ENCODE results near the gene ST6GAL1. TPM values are rescaled to one million over a fixed set of nuclear protein-coding genes. Genes with fewer than 3 reads are reported as not detected.
A peak's percentile ranks its signal among the peaks of the same experiment; 100 is the strongest.

ST6GAL1 gene
- total and polyA plus RNA-seq, 4 experiments from 2014 or later, result 165 to 232 (median 197) TPM

DNA sequence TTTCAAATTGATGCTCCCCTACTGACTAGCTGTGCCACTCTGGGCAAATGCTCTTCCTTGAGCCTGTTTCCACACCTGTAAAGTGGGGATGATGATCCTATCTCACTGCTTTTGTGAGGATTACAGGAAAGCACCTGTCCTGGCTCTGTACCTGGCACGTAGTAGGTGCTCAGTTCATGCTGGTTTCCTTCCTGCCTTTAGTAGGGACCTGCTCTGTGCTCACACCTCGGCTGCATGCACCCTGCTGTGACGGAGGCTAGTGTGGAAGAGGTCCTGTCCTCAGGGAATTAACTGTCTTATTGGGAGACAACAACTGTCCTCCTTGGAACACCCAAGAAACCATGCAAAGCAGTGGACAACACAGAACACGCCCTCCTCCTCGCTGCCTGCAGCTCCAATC lies 147.2 kb downstream of the ST6GAL1 start:
- no peaks in the 10 kb centered on the region for H3K27me3 Mint-ChIP-seq
- peaks cover 59% of the 10 kb centered on the region for H3K36me3 ChIP-seq (ENCODE audit: insufficient read depth, low read length)
- H3K9me3 ChIP-seq (ENCODE audit: control insufficient read depth in 1 of 2, low read length in 2 of 2), result no peaks in the 10 kb centered on the region
- peaks cover 48 to 59% of the 10 kb centered on the region in 2 donors for H3K36me3 Mint-ChIP-seq
- peak overlapping the region in 2 of 7 donors; percentile 29 to 87 for H3K27ac Mint-ChIP-seq
- peaks cover 1 to 11% (median 3%) of the 10 kb centered on the region in 4 donors for H3K4me1 Mint-ChIP-seq
- no peaks in the 10 kb centered on the region for H3K4me1 ChIP-seq (ENCODE audit: insufficient read depth, low read length)
- H3K4me3 ChIP-seq (ENCODE audit: low read length in 2 of 2), result no peak overlapping the region
- intact Hi-C loops (cut with micrococcal nuclease), result no loop called here
- no peak overlapping the region for H3K4me3 Mint-ChIP-seq
- no peak overlapping the region for H3K27ac ChIP-seq (ENCODE audit: low read depth, low read length)
- H3K27me3 ChIP-seq (ENCODE audit: insufficient read depth, low read length), result no peaks in the 10 kb centered on the region
- ChIA-PET POLR2A (ENCODE audit: partially characterized antibody) (no interaction called here), CTCF (ENCODE audit: partially characterized antibody) (interaction anchor here (1.6 kb wide), 1 partner anchor 62 kb away, joined by 3 read pairs; the partner anchor contains the start of gene RPL39L)
- no peak for DNase-seq
- no peaks in the 10 kb centered on the region for H3K9me3 Mint-ChIP-seq

DNA sequence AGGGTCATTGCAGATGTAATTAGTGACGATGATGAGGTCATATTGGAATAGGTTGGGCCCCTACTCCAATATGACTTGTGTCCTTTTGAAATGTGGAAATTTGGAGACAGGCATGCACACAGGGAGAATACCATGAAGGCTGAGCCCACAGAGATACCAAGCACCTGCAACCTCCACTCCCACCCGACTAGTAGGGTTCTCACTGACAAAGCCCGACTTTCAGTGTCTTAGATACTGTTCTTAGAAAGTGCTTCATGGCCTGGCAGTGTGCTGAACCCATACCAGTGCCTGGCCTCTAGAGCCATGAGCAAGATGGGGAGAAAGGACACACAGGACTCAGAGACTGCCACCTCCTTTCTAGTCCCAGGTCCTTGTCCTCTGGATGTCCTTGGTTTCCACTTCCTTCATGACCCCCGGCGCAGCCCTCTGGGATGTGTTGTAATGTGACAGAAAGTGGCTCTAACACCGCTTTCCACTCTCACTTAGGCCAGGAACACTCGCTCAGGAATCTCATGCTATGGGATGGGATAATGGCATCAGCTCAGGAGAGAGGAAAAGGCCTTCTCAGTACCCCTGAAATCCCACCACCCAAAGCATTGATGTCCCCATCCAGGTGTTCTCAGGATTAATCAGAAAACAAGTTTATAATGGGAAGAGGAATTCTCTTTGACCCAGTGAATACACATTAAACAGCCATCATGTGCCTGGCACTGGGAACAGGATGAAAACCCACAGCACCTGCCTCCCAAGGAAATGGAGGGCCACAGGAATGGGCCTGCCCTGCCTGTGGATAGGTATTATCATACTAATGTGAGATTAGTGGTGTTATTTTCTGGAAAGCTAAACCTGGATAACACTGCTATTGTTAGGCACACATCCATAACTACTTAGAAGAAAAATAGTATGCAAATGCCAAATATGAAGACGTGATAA lies 149.0 kb downstream of the ST6GAL1 start:
- Histone ChIP-seq H3K9me3 (ENCODE audit: control insufficient read depth in 1 of 2, low read length in 2 of 2) (no peaks in the 10 kb centered on the region), H3K36me3 (ENCODE audit: insufficient read depth, low read length) (peaks cover 41% of the 10 kb centered on the region), H3K4me3 (ENCODE audit: low read length in 2 of 2) (no peak overlapping the region), H3K4me1 (ENCODE audit: insufficient read depth, low read length) (peaks cover 6% of the 10 kb centered on the region), H3K27me3 (ENCODE audit: insufficient read depth, low read length) (no peaks in the 10 kb centered on the region), H3K27ac (ENCODE audit: low read depth, low read length) (no peak overlapping the region)
- Mint-ChIP-seq H3K27me3 (no peaks in the 10 kb centered on the region), H3K4me3 (no peak overlapping the region), H3K36me3 (peaks cover 35 to 41% of the 10 kb centered on the region in 2 donors), H3K4me1 (peaks cover 0 to 12% (median 6%) of the 10 kb centered on the region in 4 donors), H3K27ac (peak overlapping the region; percentile 15 to 62 (median 31)), H3K9me3 (no peaks in the 10 kb centered on the region)
- ChIA-PET POLR2A (ENCODE audit: partially characterized antibody) (no interaction called here), CTCF (ENCODE audit: partially characterized antibody) (no interaction called here)
- intact Hi-C loops (cut with micrococcal nuclease), result no loop called here
- no peak for DNase-seq

DNA sequence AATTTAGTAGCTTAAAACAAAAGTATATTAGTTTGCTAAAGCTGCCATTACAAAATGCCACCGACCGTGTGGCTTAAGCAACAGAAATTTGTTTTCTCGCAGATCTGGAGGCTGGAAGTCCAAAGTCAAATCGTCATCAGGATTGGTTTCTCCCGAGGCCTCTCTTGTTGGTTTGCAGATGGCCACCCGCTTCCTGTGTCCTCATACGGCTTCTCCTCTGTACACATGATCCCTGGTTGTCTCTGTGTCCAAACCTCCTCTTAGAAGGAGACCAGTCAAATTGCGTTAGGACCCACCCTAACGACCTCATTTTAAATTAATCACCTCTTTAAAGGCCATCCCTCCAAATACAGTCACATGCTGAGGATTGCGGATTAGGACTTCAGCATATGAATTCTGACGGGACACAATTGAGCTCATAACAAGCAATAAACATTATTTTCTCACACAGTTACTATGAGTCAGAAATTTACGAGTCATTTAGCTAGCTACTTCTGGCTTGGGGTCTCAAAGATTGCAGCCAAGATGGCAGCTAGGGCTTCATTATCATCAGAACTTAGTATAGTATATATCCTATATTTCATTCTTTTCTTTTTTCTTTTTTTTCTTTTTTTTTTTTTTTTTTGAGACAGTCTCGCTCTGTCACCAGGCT lies 150.6 kb downstream of the ST6GAL1 start:
- Mint-ChIP-seq H3K27ac (peak overlapping the region in 3 of 7 donors; percentile 7 to 75 (median 65)), H3K4me1 (peaks cover 8 to 19% (median 12%) of the 10 kb centered on the region in 4 donors), H3K27me3 (no peaks in the 10 kb centered on the region), H3K36me3 (peaks cover 22 to 28% of the 10 kb centered on the region in 2 donors), H3K9me3 (peaks cover 0 to 5% (median 0%) of the 10 kb centered on the region in 8 donors), H3K4me3 (no peak overlapping the region)
- H3K36me3 ChIP-seq (ENCODE audit: insufficient read depth, low read length), result peaks cover 25% of the 10 kb centered on the region
- H3K9me3 ChIP-seq (ENCODE audit: control insufficient read depth in 1 of 2, low read length in 2 of 2), result no peaks in the 10 kb centered on the region
- peaks cover 14% of the 10 kb centered on the region for H3K4me1 ChIP-seq (ENCODE audit: insufficient read depth, low read length)
- ChIA-PET CTCF (ENCODE audit: partially characterized antibody) (interaction anchor here (0.6 to 1.8 kb wide), 4 partner anchors 20 to 232 kb away, joined by 3 to 6 read pairs (median 4); no protein-coding TSS in a partner anchor), POLR2A (ENCODE audit: partially characterized antibody) (no interaction called here)
- no peaks in the 10 kb centered on the region for H3K27me3 ChIP-seq (ENCODE audit: insufficient read depth, low read length)
- H3K4me3 ChIP-seq (ENCODE audit: low read length in 2 of 2), result no peak overlapping the region
- intact Hi-C loops (cut with micrococcal nuclease), result no loop called here
- DNase-seq, result no peak
- no peak overlapping the region for H3K27ac ChIP-seq (ENCODE audit: low read depth, low read length)

DNA sequence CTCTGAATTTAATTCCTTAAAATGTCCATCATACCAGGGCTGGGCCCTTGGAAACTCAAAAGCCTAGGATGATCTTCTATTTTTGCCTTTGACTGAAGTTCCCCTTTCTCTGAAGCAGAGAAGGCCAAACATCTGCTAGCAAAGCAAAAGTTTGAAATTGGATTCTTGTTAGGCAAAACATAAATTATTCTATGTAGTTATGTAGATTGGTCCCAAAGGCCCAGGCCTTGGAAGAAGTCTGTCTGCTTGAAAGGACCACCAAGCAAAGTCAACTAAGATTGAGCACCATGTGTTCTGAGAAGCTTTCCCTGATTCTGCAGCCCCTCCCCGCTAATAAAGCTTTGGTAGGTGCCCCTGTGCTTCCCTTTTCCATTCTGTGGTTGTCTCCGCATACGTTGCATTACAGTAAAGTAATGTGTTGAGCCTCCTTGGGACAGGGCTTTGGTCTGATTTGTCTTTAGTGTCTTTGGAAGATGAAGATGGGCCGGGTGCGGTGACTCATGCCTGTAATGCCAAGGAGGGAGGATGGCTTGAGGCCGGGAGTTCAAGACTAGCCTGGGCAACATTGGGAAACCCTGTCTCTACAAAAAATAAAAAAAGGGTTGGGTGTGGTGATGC lies 152.5 kb downstream of the ST6GAL1 start:
- H3K27me3 ChIP-seq (ENCODE audit: insufficient read depth, low read length), result no peaks in the 10 kb centered on the region
- H3K36me3 Mint-ChIP-seq, result peaks cover 13 to 18% of the 10 kb centered on the region in 2 donors
- H3K4me1 Mint-ChIP-seq, result peaks cover 6 to 19% (median 10%) of the 10 kb centered on the region in 4 donors
- intact Hi-C loops (cut with micrococcal nuclease), result no loop called here
- no peak overlapping the region for H3K27ac ChIP-seq (ENCODE audit: low read depth, low read length)
- H3K4me3 ChIP-seq (ENCODE audit: low read length in 2 of 2), result no peak overlapping the region
- H3K9me3 ChIP-seq (ENCODE audit: control insufficient read depth in 1 of 2, low read length in 2 of 2), result no peaks in the 10 kb centered on the region
- ChIA-PET POLR2A (ENCODE audit: partially characterized antibody) (no interaction called here), CTCF (ENCODE audit: partially characterized antibody) (no interaction called here)
- peaks cover 14% of the 10 kb centered on the region for H3K4me1 ChIP-seq (ENCODE audit: insufficient read depth, low read length)
- no peak for DNase-seq
- no peak overlapping the region for H3K4me3 Mint-ChIP-seq
- no peak overlapping the region for H3K27ac Mint-ChIP-seq
- no peaks in the 10 kb centered on the region for H3K27me3 Mint-ChIP-seq
- H3K9me3 Mint-ChIP-seq, result peaks cover 0 to 21% (median 12%) of the 10 kb centered on the region in 8 donors
- H3K36me3 ChIP-seq (ENCODE audit: insufficient read depth, low read length), result peaks cover 6% of the 10 kb centered on the region

DNA sequence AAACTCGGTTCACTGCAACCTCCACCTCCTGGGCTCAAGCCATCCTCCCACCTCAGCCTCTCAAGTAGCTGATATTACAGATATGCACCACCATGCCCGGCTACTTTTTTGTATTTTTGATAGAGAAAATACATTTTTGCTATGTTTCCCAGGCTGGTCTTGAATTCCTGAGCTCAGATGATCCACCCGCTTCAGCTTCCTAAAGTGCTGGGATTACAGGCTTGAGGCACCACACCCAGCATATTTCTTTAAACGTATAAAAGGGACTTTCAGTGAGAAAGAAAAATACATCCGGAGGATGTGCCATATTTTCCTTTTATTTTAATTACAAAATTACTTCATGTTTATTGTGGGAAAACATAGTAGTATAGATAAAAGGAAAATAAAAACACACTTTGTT lies 153.8 kb downstream of the ST6GAL1 start:
- Mint-ChIP-seq H3K4me1 (peaks cover 6 to 19% (median 10%) of the 10 kb centered on the region in 4 donors), H3K36me3 (peaks cover 12 to 18% of the 10 kb centered on the region in 2 donors), H3K4me3 (no peak overlapping the region), H3K9me3 (peaks cover 3 to 32% (median 21%) of the 10 kb centered on the region in 8 donors), H3K27me3 (no peaks in the 10 kb centered on the region), H3K27ac (peak overlapping the region in 2 of 7 donors; percentile 7 to 16)
- ChIA-PET CTCF (ENCODE audit: partially characterized antibody) (interaction anchor here (1.7 to 1.8 kb wide), 2 partner anchors 55 to 57 kb away, joined by 3 to 6 read pairs; partner anchors contain the start of gene RPL39L), POLR2A (ENCODE audit: partially characterized antibody) (interaction anchor here (1.3 kb wide), 1 partner anchor 56 kb away, joined by 3 read pairs; no protein-coding TSS in a partner anchor)
- Histone ChIP-seq H3K9me3 (ENCODE audit: control insufficient read depth in 1 of 2, low read length in 2 of 2) (no peaks in the 10 kb centered on the region), H3K27me3 (ENCODE audit: insufficient read depth, low read length) (no peaks in the 10 kb centered on the region), H3K4me1 (ENCODE audit: insufficient read depth, low read length) (peaks cover 14% of the 10 kb centered on the region), H3K4me3 (ENCODE audit: low read length in 2 of 2) (no peak overlapping the region), H3K27ac (ENCODE audit: low read depth, low read length) (no peak overlapping the region), H3K36me3 (ENCODE audit: insufficient read depth, low read length) (no peaks in the 10 kb centered on the region)
- intact Hi-C loops (cut with micrococcal nuclease), result no loop called here
- no peak for DNase-seq

DNA sequence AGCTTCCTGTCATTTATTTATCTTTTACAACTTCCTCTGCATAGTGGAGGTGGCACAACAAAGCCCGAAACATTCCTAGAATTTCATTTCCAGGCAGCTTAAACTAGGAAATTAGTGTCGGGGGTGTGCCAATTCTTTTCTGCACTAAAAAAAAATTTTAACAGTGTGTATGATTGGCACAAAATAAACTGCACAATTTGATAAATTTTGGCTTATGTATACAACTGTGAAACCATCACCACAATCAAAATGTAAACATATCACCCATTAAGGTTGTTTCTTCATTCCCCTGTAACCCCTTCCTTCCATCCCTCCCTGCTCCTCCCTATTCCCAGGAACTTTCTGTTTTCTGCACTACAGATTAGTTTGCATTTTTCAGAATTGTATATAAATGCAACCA lies 154.3 kb downstream of the ST6GAL1 start:
- intact Hi-C loops (cut with micrococcal nuclease), result no loop called here
- no peaks in the 10 kb centered on the region for H3K36me3 ChIP-seq (ENCODE audit: insufficient read depth, low read length)
- Mint-ChIP-seq H3K27ac (peak overlapping the region in 3 of 7 donors; percentile 4 to 16 (median 7)), H3K36me3 (peaks cover 15 to 21% of the 10 kb centered on the region in 2 donors), H3K9me3 (peaks cover 3 to 37% (median 24%) of the 10 kb centered on the region in 8 donors), H3K4me1 (peaks cover 6 to 19% (median 10%) of the 10 kb centered on the region in 4 donors), H3K4me3 (peak overlapping the region in 3 of 8 donors; percentile 34 to 65 (median 43)), H3K27me3 (no peaks in the 10 kb centered on the region)
- H3K4me3 ChIP-seq (ENCODE audit: low read length in 2 of 2), result no peak overlapping the region
- H3K27ac ChIP-seq (ENCODE audit: low read depth, low read length), result no peak overlapping the region
- DNase-seq, result no peak
- peaks cover 14% of the 10 kb centered on the region for H3K4me1 ChIP-seq (ENCODE audit: insufficient read depth, low read length)
- no peaks in the 10 kb centered on the region for H3K27me3 ChIP-seq (ENCODE audit: insufficient read depth, low read length)
- ChIA-PET POLR2A (ENCODE audit: partially characterized antibody) (interaction anchor here (1.3 kb wide), 1 partner anchor 57 kb away, joined by 3 read pairs; no protein-coding TSS in a partner anchor), CTCF (ENCODE audit: partially characterized antibody) (interaction anchor here (1.3 to 1.8 kb wide), 3 partner anchors 28 to 57 kb away, joined by 3 to 6 read pairs (median 3); partner anchors contain the start of gene RPL39L)
- no peaks in the 10 kb centered on the region for H3K9me3 ChIP-seq (ENCODE audit: control insufficient read depth in 1 of 2, low read length in 2 of 2)

All from CD4-positive, alpha-beta memory T cell (primary cell).